Measurements from ENCODE around the gene CEBPG. TPM values are rescaled to one million over a fixed set of nuclear protein-coding genes. Genes with fewer than 3 reads are reported as not detected.

CEBPG gene
- polyA plus RNA-seq, 4 donors = 48.6 to 78.0 (median 67.7) TPM

GRCh38 chr19:33345163-33345562, 28.3 kb upstream of the CEBPG start:
- DNase-seq (no peak), FAIRE-seq (no peak)
- Histone ChIP-seq H3K9me3 (ENCODE audit: control insufficient read depth in 2 of 2, insufficient read depth in 1 of 2, low read depth in 1 of 2, low read length in 1 of 2) (no peaks in the 10 kb centered on the region), H3K36me3 (ENCODE audit: control insufficient read depth in 3 of 3, insufficient read depth in 2 of 3, low read depth in 1 of 3, low read length in 3 of 3) (no peaks in the 10 kb centered on the region), H3K4me3 (ENCODE audit: low read depth in 1 of 3, low read length in 3 of 3) (no peak overlapping the region), H3K4me1 (ENCODE audit: control insufficient read depth in 3 of 3, insufficient read depth in 2 of 3, low read depth in 1 of 3, low read length in 2 of 3) (no peaks in the 10 kb centered on the region), H3K27ac (ENCODE audit: low read depth in 1 of 3, low read length in 2 of 3) (no peak overlapping the region), H3K27me3 (ENCODE audit: control insufficient read depth in 3 of 3, insufficient read depth in 3 of 3, low read length in 3 of 3) (peaks cover 0 to 2% (median 0%) of the 10 kb centered on the region in 3 donors)
- 92 to 93% (median 93%) methylated on average over 6 of the region's 6 CpGs for WGBS, 3 donors

GRCh38 chr19:33346665-33347064, 26.8 kb upstream of the CEBPG start:
- Histone ChIP-seq H3K9me3 (ENCODE audit: control insufficient read depth in 2 of 2, insufficient read depth in 1 of 2, low read depth in 1 of 2, low read length in 1 of 2) (no peaks in the 10 kb centered on the region), H3K27me3 (ENCODE audit: control insufficient read depth in 3 of 3, insufficient read depth in 3 of 3, low read length in 3 of 3) (peaks cover 0 to 2% (median 0%) of the 10 kb centered on the region in 3 donors), H3K36me3 (ENCODE audit: control insufficient read depth in 3 of 3, insufficient read depth in 2 of 3, low read depth in 1 of 3, low read length in 3 of 3) (no peaks in the 10 kb centered on the region), H3K4me1 (ENCODE audit: control insufficient read depth in 3 of 3, insufficient read depth in 2 of 3, low read depth in 1 of 3, low read length in 2 of 3) (no peaks in the 10 kb centered on the region), H3K4me3 (ENCODE audit: low read depth in 1 of 3, low read length in 3 of 3) (no peak overlapping the region), H3K27ac (ENCODE audit: low read depth in 1 of 3, low read length in 2 of 3) (no peak overlapping the region)
- FAIRE-seq (no peak), DNase-seq (no peak)

- Histone ChIP-seq H3K36me3 (ENCODE audit: control insufficient read depth in 3 of 3, insufficient read depth in 2 of 3, low read depth in 1 of 3, low read length in 3 of 3) (no peaks in the 10 kb centered on the region), H3K27me3 (ENCODE audit: control insufficient read depth in 3 of 3, insufficient read depth in 3 of 3, low read length in 3 of 3) (peaks cover 0 to 2% (median 0%) of the 10 kb centered on the region in 3 donors), H3K27ac (ENCODE audit: low read depth in 1 of 3, low read length in 2 of 3) (no peak overlapping the region), H3K4me1 (ENCODE audit: control insufficient read depth in 3 of 3, insufficient read depth in 2 of 3, low read depth in 1 of 3, low read length in 2 of 3) (no peaks in the 10 kb centered on the region), H3K4me3 (ENCODE audit: low read depth in 1 of 3, low read length in 3 of 3) (no peak overlapping the region), H3K9me3 (ENCODE audit: control insufficient read depth in 2 of 2, insufficient read depth in 1 of 2, low read depth in 1 of 2, low read length in 1 of 2) (no peaks in the 10 kb centered on the region)
- FAIRE-seq (no peak), DNase-seq (no peak)
- WGBS, 3 donors = 86 to 89% (median 88%) methylated on average over 10 of the region's 10 CpGs
Observed at GRCh38 chr19:33347300-33347699, 26.2 kb upstream of the CEBPG start.

- Histone ChIP-seq H3K4me1 (ENCODE audit: control insufficient read depth in 3 of 3, insufficient read depth in 2 of 3, low read depth in 1 of 3, low read length in 2 of 3) (no peaks in the 10 kb centered on the region), H3K27me3 (ENCODE audit: control insufficient read depth in 3 of 3, insufficient read depth in 3 of 3, low read length in 3 of 3) (peaks cover 0 to 2% (median 0%) of the 10 kb centered on the region in 3 donors), H3K27ac (ENCODE audit: low read depth in 1 of 3, low read length in 2 of 3) (no peak overlapping the region), H3K4me3 (ENCODE audit: low read depth in 1 of 3, low read length in 3 of 3) (no peak overlapping the region), H3K9me3 (ENCODE audit: control insufficient read depth in 2 of 2, insufficient read depth in 1 of 2, low read depth in 1 of 2, low read length in 1 of 2) (no peaks in the 10 kb centered on the region), H3K36me3 (ENCODE audit: control insufficient read depth in 3 of 3, insufficient read depth in 2 of 3, low read depth in 1 of 3, low read length in 3 of 3) (no peaks in the 10 kb centered on the region)
- DNase-seq (no peak), FAIRE-seq (no peak)
- 74 to 78% (median 77%) methylated on average over 12 of the region's 12 CpGs for WGBS, 3 donors
Observed at GRCh38 chr19:33348301-33349010, 25.1 kb upstream of the CEBPG start.

GRCh38 chr19:33349319-33350289, 23.9 kb upstream of the CEBPG start:
- FAIRE-seq = no peak
- WGBS, 3 donors = 84 to 86% (median 84%) methylated on average over 12 of the region's 12 CpGs

GRCh38 chr19:33350538-33351309, 22.8 kb upstream of the CEBPG start:
- Histone ChIP-seq H3K4me3 (ENCODE audit: low read depth in 1 of 3, low read length in 3 of 3) (no peak overlapping the region), H3K36me3 (ENCODE audit: control insufficient read depth in 3 of 3, insufficient read depth in 2 of 3, low read depth in 1 of 3, low read length in 3 of 3) (no peaks in the 10 kb centered on the region), H3K4me1 (ENCODE audit: control insufficient read depth in 3 of 3, insufficient read depth in 2 of 3, low read depth in 1 of 3, low read length in 2 of 3) (no peaks in the 10 kb centered on the region), H3K27me3 (ENCODE audit: control insufficient read depth in 3 of 3, insufficient read depth in 3 of 3, low read length in 3 of 3) (peaks cover 0 to 2% (median 0%) of the 10 kb centered on the region in 3 donors), H3K27ac (ENCODE audit: low read depth in 1 of 3, low read length in 2 of 3) (no peak overlapping the region), H3K9me3 (ENCODE audit: control insufficient read depth in 2 of 2, insufficient read depth in 1 of 2, low read depth in 1 of 2, low read length in 1 of 2) (peaks cover 0 to 3% of the 10 kb centered on the region in 2 donors)
- WGBS, 3 donors = 79 to 92% (median 86%) methylated on average over 12 of the region's 12 CpGs
- no peak for DNase-seq
- no peak for FAIRE-seq

More at GRCh38 chr19:33349319-33350289, 23.9 kb upstream of the CEBPG start:
- peaks cover 0 to 2% (median 0%) of the 10 kb centered on the region in 3 donors for H3K27me3 ChIP-seq (ENCODE audit: control insufficient read depth in 3 of 3, insufficient read depth in 3 of 3, low read length in 3 of 3)
- no peak overlapping the region for H3K27ac ChIP-seq (ENCODE audit: low read depth in 1 of 3, low read length in 2 of 3)
- no peak overlapping the region for H3K4me3 ChIP-seq (ENCODE audit: low read depth in 1 of 3, low read length in 3 of 3)
- no peaks in the 10 kb centered on the region for H3K36me3 ChIP-seq (ENCODE audit: control insufficient read depth in 3 of 3, insufficient read depth in 2 of 3, low read depth in 1 of 3, low read length in 3 of 3)
- no peak for DNase-seq
- H3K9me3 ChIP-seq (ENCODE audit: control insufficient read depth in 2 of 2, insufficient read depth in 1 of 2, low read depth in 1 of 2, low read length in 1 of 2) = no peaks in the 10 kb centered on the region
- H3K4me1 ChIP-seq (ENCODE audit: control insufficient read depth in 3 of 3, insufficient read depth in 2 of 3, low read depth in 1 of 3, low read length in 2 of 3) = no peaks in the 10 kb centered on the region

GRCh38 chr19:33355535-33355934, 18.0 kb upstream of the CEBPG start:
- peaks cover 0 to 3% of the 10 kb centered on the region in 2 donors for H3K9me3 ChIP-seq (ENCODE audit: control insufficient read depth in 2 of 2, insufficient read depth in 1 of 2, low read depth in 1 of 2, low read length in 1 of 2)

GRCh38 chr19:33357556-33357955, 16.0 kb upstream of the CEBPG start:
- peaks cover 0 to 3% of the 10 kb centered on the region in 2 donors for H3K9me3 ChIP-seq (ENCODE audit: control insufficient read depth in 2 of 2, insufficient read depth in 1 of 2, low read depth in 1 of 2, low read length in 1 of 2)
- FAIRE-seq (no peak), DNase-seq (no peak)
- no peak overlapping the region for H3K4me3 ChIP-seq (ENCODE audit: low read depth in 1 of 3, low read length in 3 of 3)
- H3K27ac ChIP-seq (ENCODE audit: low read depth in 1 of 3, low read length in 2 of 3) = no peak overlapping the region
- 64 to 67% (median 65%) methylated on average over 1 of the region's 1 CpG for WGBS, 3 donors
- no peaks in the 10 kb centered on the region for H3K27me3 ChIP-seq (ENCODE audit: control insufficient read depth in 3 of 3, insufficient read depth in 3 of 3, low read length in 3 of 3)
- no peaks in the 10 kb centered on the region for H3K36me3 ChIP-seq (ENCODE audit: control insufficient read depth in 3 of 3, insufficient read depth in 2 of 3, low read depth in 1 of 3, low read length in 3 of 3)
- H3K4me1 ChIP-seq (ENCODE audit: control insufficient read depth in 3 of 3, insufficient read depth in 2 of 3, low read depth in 1 of 3, low read length in 2 of 3) = no peaks in the 10 kb centered on the region

More at GRCh38 chr19:33355535-33355934, 18.0 kb upstream of the CEBPG start:
- no peak overlapping the region for H3K27ac ChIP-seq (ENCODE audit: low read depth in 1 of 3, low read length in 2 of 3)
- H3K36me3 ChIP-seq (ENCODE audit: control insufficient read depth in 3 of 3, insufficient read depth in 2 of 3, low read depth in 1 of 3, low read length in 3 of 3) = no peaks in the 10 kb centered on the region
- no peaks in the 10 kb centered on the region for H3K27me3 ChIP-seq (ENCODE audit: control insufficient read depth in 3 of 3, insufficient read depth in 3 of 3, low read length in 3 of 3)
- DNase-seq = no peak
- FAIRE-seq = no peak
- 72 to 78% (median 74%) methylated on average over 2 of the region's 2 CpGs for WGBS, 3 donors
- no peaks in the 10 kb centered on the region for H3K4me1 ChIP-seq (ENCODE audit: control insufficient read depth in 3 of 3, insufficient read depth in 2 of 3, low read depth in 1 of 3, low read length in 2 of 3)
- H3K4me3 ChIP-seq (ENCODE audit: low read depth in 1 of 3, low read length in 3 of 3) = no peak overlapping the region

Data from small intestine (tissue), 7 donors.